HepG2 (cell line): ENCODE data around the gene CCL17. TPM values are rescaled to one million over a fixed set of nuclear protein-coding genes. Genes with fewer than 3 reads are reported as not detected.

Experiments used
- ARID5B ChIP-seq: IDR thresholded peaks from 2 replicates; pipeline ENCODE4 v1.4.0; 2020; ENCODE audit warnings: mild to moderate bottlenecking, missing genetic modification reagents
- EP300 ChIP-seq, 3 experiments: sonication (generic) in 1 of 3; formaldehyde crosslinking in 1 of 3; IDR thresholded peaks; 2 replicates each; pipeline versions ENCODE4 v1.5.1 to v1.6.1; 2011 to 2020; ENCODE audit warnings: low read depth in 2 of 3, low read length in 2 of 3, borderline replicate concordance in 1 of 3, improper control_type of control experiment in 1 of 3, mild to moderate bottlenecking in 1 of 3, missing genetic modification reagents in 1 of 3, moderate library complexity in 1 of 3
- NR0B2 ChIP-seq: sonication (generic); formaldehyde crosslinking; IDR thresholded peaks from 2 replicates; pipeline ENCODE4 v1.4.0; 2020; ENCODE audit warnings: mild to moderate bottlenecking, missing genetic modification reagents
- TBX2 ChIP-seq: sonication (generic); formaldehyde crosslinking; IDR thresholded peaks from 2 replicates; pipeline ENCODE4 v1.5.0; 2020; ENCODE audit warnings: missing genetic modification reagents, mild to moderate bottlenecking, borderline replicate concordance
- ZBTB34 ChIP-seq: sonication (generic); formaldehyde crosslinking; IDR thresholded peaks from 2 replicates; pipeline ENCODE4 v1.8.0; 2022; ENCODE audit warnings: mild to moderate bottlenecking, missing genetic modification reagents
- ZHX2 ChIP-seq, 2 experiments: sonication (generic) in 1 of 2; formaldehyde crosslinking in 1 of 2; IDR thresholded peaks; 2 replicates each; pipeline versions ENCODE4 v1.6.1 to v1.9.0; 2014 to 2022; ENCODE audit warnings: antibody characterized with exemption in 1 of 2, borderline replicate concordance in 1 of 2, inconsistent platforms in 1 of 2, low read depth in 1 of 2, missing genetic modification reagents in 1 of 2
- ZNF432 ChIP-seq: sonication (generic); formaldehyde crosslinking; IDR thresholded peaks from 2 replicates; pipeline ENCODE4 v1.5.0; 2020; ENCODE audit warnings: missing genetic modification reagents, mild to moderate bottlenecking, borderline replicate concordance
- ZNF567 ChIP-seq: sonication (generic); formaldehyde crosslinking; IDR thresholded peaks from 2 replicates; pipeline ENCODE4 v1.8.1; 2023; ENCODE audit warnings: mild to moderate bottlenecking, missing genetic modification reagents, borderline replicate concordance
- ZNF709 ChIP-seq: sonication (generic); formaldehyde crosslinking; IDR thresholded peaks from 2 replicates; pipeline ENCODE4 v1.5.0; 2020; ENCODE audit warnings: mild to moderate bottlenecking, missing genetic modification reagents
- ZNF772 ChIP-seq: sonication (generic); formaldehyde crosslinking; IDR thresholded peaks from 2 replicates; pipeline ENCODE4 v1.5.0; 2020; ENCODE audit warnings: mild to moderate bottlenecking, missing genetic modification reagents
- polyA plus RNA-seq, 8 experiments: library from polyadenylated mRNA; depleted of rRNA in 3 of 8; stranded (reverse) in 7 of 8; unstranded in 1 of 8; fragments of >200 nt; fragmentation: Illumina TruSeq in 4 of 8; extraction: Trizol in 4 of 8; gene quantifications; 2 replicates each; pipeline versions ENCODE4 v1.2.1 to v1.2.3, GENCODE V29; 2011 to 2016; ENCODE audit warnings: low read depth in 4 of 8, missing spikeins in 1 of 8, mixed read lengths in 1 of 8; ENCODE audit not compliant: insufficient read depth in 1 of 8
- total RNA-seq, 5 experiments: library from RNA; depleted of rRNA; stranded (reverse); fragments of >200 nt; fragmentation: Illumina TruSeq; extraction: Trizol; gene quantifications; 2 replicates each; pipeline ENCODE4 v1.2.3, GENCODE V29; 2016; ENCODE audit warnings: low read depth in 1 of 5

The CCL17 gene
- total and polyA plus RNA-seq, 2 of the 13 experiments (the other 11 are each of a cell fraction or from before 2014, with no cell fraction given): not detected

- no peak for TF ChIP-seq ARID5B (CRISPR knock-in tag)
- TF ChIP-seq ZNF709 (CRISPR knock-in tag): no peak
- no peak for TF ChIP-seq ZNF432
- TF ChIP-seq NR0B2 (CRISPR knock-in tag): no peak; the same call in 1 of the 2 replicates
- TF ChIP-seq ZNF772 (CRISPR knock-in tag): 0 out of 2 replicates have a peak, but pooled peaks have one; percentile 8
- 0 out of 2 replicates have a peak, but pooled peaks have one; percentile 9 for TF ChIP-seq TBX2
- TF ChIP-seq ZHX2 (IDR thresholded peaks at IDR 0.05; ENCODE audit: low read depth): no peak
- TF ChIP-seq ZHX2 (CRISPR knock-in tag; IDR thresholded peaks at IDR 0.05; ENCODE audit: borderline replicate concordance): no peak
- peak; percentile 52; the same call in 1 of the 2 replicates for TF ChIP-seq ZNF567 (CRISPR knock-in tag)
- TF ChIP-seq ZBTB34 (CRISPR knock-in tag): no peak
- TF ChIP-seq EP300 (IDR thresholded peaks at IDR 0.05; ENCODE audit: low read depth in 2 of 2, low read length in 2 of 2): no peak
- TF ChIP-seq EP300 (CRISPR knock-in tag; IDR thresholded peaks at IDR 0.05; ENCODE audit: borderline replicate concordance): no peak
Measured at GRCh38 chr16:57382535-57383275, 21.9 kb upstream of the CCL17 start (continued).
